Muscle layer of colon (tissue), 2 donors: Measurements from ENCODE around the gene ASCC3.
"Not testable (repeated sequence)": the region's sequence is repeated elsewhere in the genome, so short reads cannot be mapped to it uniquely, and the experiment has no call there.

Source experiments
- H3K27ac ChIP-seq: one replicate; pipeline ENCODE4 v1.7.0; 2013; ENCODE audit warnings: low read depth, mild to moderate bottlenecking, low read length, moderate library complexity
- H3K27me3 ChIP-seq, 2 donors: one replicate each; pipeline ENCODE4 v1.7.0; 2013; ENCODE audit warnings: low read length in 2 of 2, mild to moderate bottlenecking in 2 of 2; ENCODE audit not compliant: insufficient read depth in 2 of 2, control insufficient read depth in 1 of 2
- H3K36me3 ChIP-seq: one replicate; pipeline ENCODE4 v1.7.0; 2013; ENCODE audit warnings: mild to moderate bottlenecking, low read length; ENCODE audit not compliant: insufficient read depth
- H3K4me1 ChIP-seq: one replicate; pipeline ENCODE4 v1.7.0; 2013; ENCODE audit warnings: mild to moderate bottlenecking, low read length; ENCODE audit not compliant: insufficient read depth
- H3K4me3 ChIP-seq, 2 donors: one replicate each; pipeline ENCODE4 v1.7.0; 2013; ENCODE audit warnings: low read length in 2 of 2, low read depth in 1 of 2, mild to moderate bottlenecking in 1 of 2, moderate library complexity in 1 of 2
- H3K9ac ChIP-seq: one replicate; pipeline ENCODE4 v1.7.0; 2013; ENCODE audit warnings: low read length
- H3K9me3 ChIP-seq: one replicate; pipeline ENCODE4 v1.7.0; 2013; ENCODE audit warnings: mild to moderate bottlenecking, low read length
- donor health status: abdominal sarcoma.
- donor health status: Adenocarcinoma of cecum.

The ASCC3 gene

GRCh38 chr6:100905067-100905466 is 23.9 kb upstream of the ASCC3 start:
- no peak overlapping the region for H3K9ac ChIP-seq
- no peak overlapping the region for H3K4me3 ChIP-seq
- no peaks in the 10 kb centered on the region for H3K4me1 ChIP-seq
- H3K9me3 ChIP-seq: no peaks in the 10 kb centered on the region
- H3K27me3 ChIP-seq: no peaks in the 10 kb centered on the region
- H3K27ac ChIP-seq: no peak overlapping the region
- H3K36me3 ChIP-seq: no peaks in the 10 kb centered on the region

- H3K4me3 ChIP-seq: no peak overlapping the region
- no peaks in the 10 kb centered on the region for H3K27me3 ChIP-seq
- H3K4me1 ChIP-seq: no peaks in the 10 kb centered on the region
- no peaks in the 10 kb centered on the region for H3K9me3 ChIP-seq
- no peak overlapping the region for H3K27ac ChIP-seq
- H3K9ac ChIP-seq: no peak overlapping the region
- no peaks in the 10 kb centered on the region for H3K36me3 ChIP-seq
Measured at GRCh38 chr6:100904316-100904715, 23.2 kb upstream of the ASCC3 start.

- Histone ChIP-seq H3K4me1 (no peaks in the 10 kb centered on the region), H3K27me3 (no peaks in the 10 kb centered on the region), H3K27ac (no peak overlapping the region)
Measured at GRCh38 chr6:100901582-100901981, 20.5 kb upstream of the ASCC3 start.

GRCh38 chr6:100899202-100899601 is 18.1 kb upstream of the ASCC3 start:
- Histone ChIP-seq H3K36me3 (no peaks in the 10 kb centered on the region), H3K9me3 (no peaks in the 10 kb centered on the region), H3K27ac (no peak overlapping the region), H3K27me3 (no peaks in the 10 kb centered on the region), H3K9ac (no peak overlapping the region), H3K4me1 (no peaks in the 10 kb centered on the region), H3K4me3 (no peak overlapping the region)

More at GRCh38 chr6:100901582-100901981, 20.5 kb upstream of the ASCC3 start:
- Histone ChIP-seq H3K4me3 (no peak overlapping the region), H3K9me3 (no peaks in the 10 kb centered on the region), H3K9ac (no peak overlapping the region), H3K36me3 (no peaks in the 10 kb centered on the region)

- H3K36me3 ChIP-seq: no peaks in the 10 kb centered on the region
- H3K27ac ChIP-seq: no peak overlapping the region
- H3K9me3 ChIP-seq: no peaks in the 10 kb centered on the region
Measured at GRCh38 chr6:100897671-100898070, 16.5 kb upstream of the ASCC3 start.

GRCh38 chr6:100893743-100894142 is 12.6 kb upstream of the ASCC3 start:
- H3K36me3 ChIP-seq: no peaks in the 10 kb centered on the region
- H3K9me3 ChIP-seq: no peaks in the 10 kb centered on the region

More at GRCh38 chr6:100897671-100898070, 16.5 kb upstream of the ASCC3 start:
- H3K9ac ChIP-seq: no peak overlapping the region
- H3K4me3 ChIP-seq: no peak overlapping the region
- no peaks in the 10 kb centered on the region for H3K27me3 ChIP-seq
- no peaks in the 10 kb centered on the region for H3K4me1 ChIP-seq

GRCh38 chr6:100892693-100893092 is 11.6 kb upstream of the ASCC3 start:
- no peaks in the 10 kb centered on the region for H3K27me3 ChIP-seq
- no peak overlapping the region for H3K27ac ChIP-seq
- H3K36me3 ChIP-seq: no peaks in the 10 kb centered on the region
- H3K4me1 ChIP-seq: no peaks in the 10 kb centered on the region
- H3K9me3 ChIP-seq: no peaks in the 10 kb centered on the region
- H3K9ac ChIP-seq: no peak overlapping the region
- no peak overlapping the region for H3K4me3 ChIP-seq

More at GRCh38 chr6:100893743-100894142, 12.6 kb upstream of the ASCC3 start:
- Histone ChIP-seq H3K4me1 (no peaks in the 10 kb centered on the region), H3K4me3 (no peak overlapping the region), H3K27me3 (no peaks in the 10 kb centered on the region), H3K9ac (no peak overlapping the region), H3K27ac (no peak overlapping the region)

- H3K9me3 ChIP-seq: no peaks in the 10 kb centered on the region
- no peaks in the 10 kb centered on the region for H3K36me3 ChIP-seq
- no peaks in the 10 kb centered on the region for H3K4me1 ChIP-seq
- H3K27ac ChIP-seq: no peak overlapping the region
- H3K9ac ChIP-seq: no peak overlapping the region
- H3K27me3 ChIP-seq: no peaks in the 10 kb centered on the region
- no peak overlapping the region for H3K4me3 ChIP-seq
Measured at GRCh38 chr6:100892116-100892515, 11.0 kb upstream of the ASCC3 start.

- Histone ChIP-seq H3K27me3 (no peaks in the 10 kb centered on the region), H3K4me3 (no peak overlapping the region), H3K27ac (no peak overlapping the region), H3K9me3 (no peaks in the 10 kb centered on the region), H3K36me3 (no peaks in the 10 kb centered on the region), H3K9ac (no peak overlapping the region), H3K4me1 (no peaks in the 10 kb centered on the region)
Measured at GRCh38 chr6:100891079-100891478, 9.9 kb upstream of the ASCC3 start.

- not testable (repeated sequence) for H3K27ac ChIP-seq, H3K4me1 ChIP-seq, H3K9me3 ChIP-seq, H3K4me3 ChIP-seq, H3K9ac ChIP-seq, H3K36me3 ChIP-seq, H3K27me3 ChIP-seq
Measured at GRCh38 chr6:100890646-100891045, 9.5 kb upstream of the ASCC3 start.

- no peaks in the 10 kb centered on the region for H3K4me1 ChIP-seq
- no peak overlapping the region for H3K9ac ChIP-seq
- no peak overlapping the region for H3K27ac ChIP-seq
- H3K9me3 ChIP-seq: no peaks in the 10 kb centered on the region
- H3K4me3 ChIP-seq: no peak overlapping the region
- H3K27me3 ChIP-seq: no peaks in the 10 kb centered on the region
- no peaks in the 10 kb centered on the region for H3K36me3 ChIP-seq
Measured at GRCh38 chr6:100889351-100889750, 8.2 kb upstream of the ASCC3 start.

GRCh38 chr6:100886076-100886475 is 4.9 kb upstream of the ASCC3 start:
- Histone ChIP-seq H3K36me3 (no peaks in the 10 kb centered on the region), H3K27ac (no peak overlapping the region), H3K9ac (no peak overlapping the region), H3K4me1 (peaks cover 6% of the 10 kb centered on the region), H3K27me3 (no peaks in the 10 kb centered on the region), H3K4me3 (no peak overlapping the region), H3K9me3 (no peaks in the 10 kb centered on the region)
